Measurements from ENCODE around the gene KRTAP6-3. TPM values are rescaled to one million over a fixed set of nuclear protein-coding genes. Genes with fewer than 3 reads are reported as not detected.

Gene KRTAP6-3
- total RNA-seq, 1 donor from 2014 or later: not detected

GRCh38 chr21:30638686-30639085 lies 46.4 kb downstream of the KRTAP6-3 start:
- no peak for DNase-seq (ENCODE audit: low spot score in 2 of 2, unreplicated experiment in 2 of 2)
- Mint-ChIP-seq H3K4me3 (no peak overlapping the region), H3K27ac (no peak overlapping the region), H3K9me3 (peaks cover 52% of the 10 kb centered on the region), H3K27me3 (ENCODE audit: low read depth) (no peaks in the 10 kb centered on the region), H3K4me1 (no peaks in the 10 kb centered on the region), H3K36me3 (no peaks in the 10 kb centered on the region)
- TF ChIP-seq CTCF (IDR thresholded peaks at IDR 0.05; ENCODE audit: unreplicated experiment): no peak

GRCh38 chr21:30642564-30642963 lies 50.3 kb downstream of the KRTAP6-3 start, which contains the start of gene KRTAP20-3:
TSS of gene KRTAP20-3 (plus strand) at chr21:30642864.
- no peaks in the 10 kb centered on the region for H3K27me3 Mint-ChIP-seq (ENCODE audit: low read depth)
- H3K36me3 Mint-ChIP-seq: no peaks in the 10 kb centered on the region
- DNase-seq (ENCODE audit: low spot score in 2 of 2, unreplicated experiment in 2 of 2): no peak
- H3K4me1 Mint-ChIP-seq: no peaks in the 10 kb centered on the region
- no peak within 1 kb of the TSS for H3K4me3 Mint-ChIP-seq
- H3K27ac Mint-ChIP-seq: no peak within 1 kb of the TSS
- TF ChIP-seq CTCF (IDR thresholded peaks at IDR 0.05; ENCODE audit: unreplicated experiment): no peak
- peaks cover 64% of the 10 kb centered on the region for H3K9me3 Mint-ChIP-seq

Other genes with a start within 250 kb of the KRTAP6-3 start
- gene KRTAP23-1, start 243.8 kb upstream of the KRTAP6-3 start, total RNA-seq: not detected in 3 replicates
- not detected in 3 replicates for gene KRTAP13-2, start 220.2 kb upstream of the KRTAP6-3 start, total RNA-seq
- gene KRTAP13-1, start 196.4 kb upstream of the KRTAP6-3 start, total RNA-seq: not detected in 3 replicates
- gene KRTAP13-3, start 166.5 kb upstream of the KRTAP6-3 start, total RNA-seq: not detected in 3 replicates
- gene KRTAP13-4, start 162.2 kb upstream of the KRTAP6-3 start, total RNA-seq: not detected in 3 replicates
- gene KRTAP15-1, start 152.2 kb upstream of the KRTAP6-3 start, total RNA-seq: not detected in 3 replicates
- gene KRTAP19-1, start 112.1 kb upstream of the KRTAP6-3 start, total RNA-seq: not detected in 3 replicates
- not detected in 3 replicates for gene KRTAP19-2, start 105.0 kb upstream of the KRTAP6-3 start, total RNA-seq
- not detected in 3 replicates for gene KRTAP19-3, start 100.4 kb upstream of the KRTAP6-3 start, total RNA-seq
- not detected in 3 replicates for gene KRTAP19-4, start 95.3 kb upstream of the KRTAP6-3 start, total RNA-seq
- not detected in 3 replicates for gene KRTAP19-5, start 90.3 kb upstream of the KRTAP6-3 start, total RNA-seq
- gene KRTAP19-6, start 50.6 kb upstream of the KRTAP6-3 start, total RNA-seq: not detected in 3 replicates
- not detected in 3 replicates for gene KRTAP19-7, start 31.1 kb upstream of the KRTAP6-3 start, total RNA-seq
- not detected in 3 replicates for gene KRTAP22-2, start 2.0 kb upstream of the KRTAP6-3 start, total RNA-seq
- gene KRTAP6-2, start 6.5 kb downstream of the KRTAP6-3 start, total RNA-seq: not detected in 3 replicates
- not detected in 3 replicates for gene KRTAP22-1, start 8.6 kb downstream of the KRTAP6-3 start, total RNA-seq
- not detected in 3 replicates for gene KRTAP6-1, start 21.5 kb downstream of the KRTAP6-3 start, total RNA-seq
- not detected in 3 replicates for gene KRTAP20-1, start 24.0 kb downstream of the KRTAP6-3 start, total RNA-seq
- gene KRTAP20-4, start 28.2 kb downstream of the KRTAP6-3 start, total RNA-seq: not detected in 3 replicates
- not detected in 3 replicates for gene KRTAP20-2, start 42.8 kb downstream of the KRTAP6-3 start, total RNA-seq
- not detected in 3 replicates for gene KRTAP20-3, start 50.4 kb downstream of the KRTAP6-3 start, total RNA-seq
- gene KRTAP21-3, start 126.3 kb downstream of the KRTAP6-3 start, total RNA-seq: not detected in 3 replicates
- gene KRTAP21-2, start 154.8 kb downstream of the KRTAP6-3 start, total RNA-seq: not detected in 3 replicates
- gene KRTAP21-1, start 163.0 kb downstream of the KRTAP6-3 start, total RNA-seq: not detected in 3 replicates
- not detected in 3 replicates for gene KRTAP8-1, start 220.8 kb downstream of the KRTAP6-3 start, total RNA-seq
- not detected in 3 replicates for gene KRTAP7-1, start 237.3 kb downstream of the KRTAP6-3 start, total RNA-seq